ENCODE measurements around the gene BRD3OS. TPM values are rescaled to one million over a fixed set of nuclear protein-coding genes. Genes with fewer than 3 reads are reported as not detected.

Gene BRD3OS
- total RNA-seq, 1 experiment from 2014 or later: 16.2 TPM

- Mint-ChIP-seq H3K27ac (no peak overlapping the region), H3K4me3 (peak overlapping the region; percentile 85), H3K36me3 (no peaks in the 10 kb centered on the region), H3K27me3 (ENCODE audit: low read depth) (peaks cover 27% of the 10 kb centered on the region), H3K4me1 (peaks cover 34% of the 10 kb centered on the region), H3K9me3 (peaks cover 10% of the 10 kb centered on the region)
- TF ChIP-seq FOXP1 (CRISPR knock-in tag; IDR thresholded peaks at IDR 0.05; ENCODE audit: borderline replicate concordance): peak; percentile 25; the same call in 1 of the 2 replicates
- no peak for TF ChIP-seq USF2 (CRISPR knock-in tag; IDR thresholded peaks at IDR 0.05)
- 0 out of 2 replicates have a peak, but pooled peaks have one; percentile 21 for TF ChIP-seq NFYB (CRISPR knock-in tag; conservative IDR thresholded peaks at IDR 0.05; ENCODE audit: low read depth)
- ChIA-PET CTCF (interaction anchor here (1.4 kb wide), 1 partner anchor 96 kb away, joined by 3 read pairs; no protein-coding TSS in a partner anchor), POLR2A (interaction anchor here (1.4 kb wide), 1 partner anchor 41 kb away, joined by 4 read pairs; the partner anchor contains the start of gene BRD3OS)
- ATAC-seq (no peak), DNase-seq (ENCODE audit: low spot score) (no peak)
These were observed 41.9 kb downstream of the BRD3OS start for GRCh38 chr9:134066913-134067851.

GRCh38 chr9:134067904-134068743 is 42.8 kb downstream of the BRD3OS start, which contains the start of gene BRD3:
Gene BRD3 (minus strand): TSS chr9:134068026. CDS start chr9:134053477, 14,549 bp downstream.
- Mint-ChIP-seq H3K27ac (no peak within 1 kb of the TSS), H3K4me3 (peak within 1 kb of the TSS; percentile 85), H3K27me3 (ENCODE audit: low read depth) (peaks cover 27% of the 10 kb centered on the region), H3K36me3 (no peaks in the 10 kb centered on the region), H3K4me1 (peaks cover 27% of the 10 kb centered on the region), H3K9me3 (peaks cover 12% of the 10 kb centered on the region)
- POLR2A ChIA-PET: interaction anchor here (0.7 kb wide), 1 partner anchor 68 kb away, joined by 3 read pairs; the partner anchor contains the start of gene WDR5
- CTCF ChIA-PET: interaction anchor here (0.6 kb wide), 1 partner anchor 101 kb away, joined by 3 read pairs; no protein-coding TSS in a partner anchor
- DNase-seq (ENCODE audit: low spot score): peak; percentile 80
- peak; percentile 90 for ATAC-seq
- TF ChIP-seq FOXP1 (CRISPR knock-in tag; IDR thresholded peaks at IDR 0.05; ENCODE audit: borderline replicate concordance) (peak; percentile 95), E2F5 (CRISPR knock-in tag; IDR thresholded peaks at IDR 0.05) (peak; percentile 54; the same call in 1 of the 2 replicates), ATF1 (CRISPR knock-in tag; IDR thresholded peaks at IDR 0.05) (no peak), ZMAT4 (CRISPR knock-in tag; IDR thresholded peaks at IDR 0.05) (no peak), ETV6 (CRISPR knock-in tag; IDR thresholded peaks at IDR 0.05) (no peak), NFE2L1 (CRISPR knock-in tag; IDR thresholded peaks at IDR 0.05) (no peak), FOXK1 (CRISPR knock-in tag; IDR thresholded peaks at IDR 0.05) (peak; percentile 93), MYBL2 (CRISPR knock-in tag; IDR thresholded peaks at IDR 0.05) (no peak), ZNF219 (CRISPR knock-in tag; IDR thresholded peaks at IDR 0.05; ENCODE audit: borderline replicate concordance) (no peak), TP53 (CRISPR knock-in tag; IDR thresholded peaks at IDR 0.05) (no peak), ZNF138 (CRISPR knock-in tag; conservative IDR thresholded peaks at IDR 0.05) (no peak), KAT7 (CRISPR knock-in tag; IDR thresholded peaks at IDR 0.05; ENCODE audit: borderline replicate concordance) (peak; percentile 61; the same call in 1 of the 2 replicates), MXD4 (CRISPR knock-in tag; IDR thresholded peaks at IDR 0.05; ENCODE audit: borderline replicate concordance) (no peak), ELF4 (CRISPR knock-in tag; IDR thresholded peaks at IDR 0.05; ENCODE audit: low read depth) (no peak), HMGA2 (CRISPR knock-in tag; IDR thresholded peaks at IDR 0.05) (no peak), ZNF416 (CRISPR knock-in tag; IDR thresholded peaks at IDR 0.05) (no peak), ZNF396 (CRISPR knock-in tag; IDR thresholded peaks at IDR 0.05; ENCODE audit: borderline replicate concordance) (no peak), CBFB (CRISPR knock-in tag; IDR thresholded peaks at IDR 0.05; ENCODE audit: low read depth) (no peak), TEAD4 (CRISPR knock-in tag; IDR thresholded peaks at IDR 0.05) (no peak), ZSCAN18 (CRISPR knock-in tag; IDR thresholded peaks at IDR 0.05) (no peak), GTF2I (CRISPR knock-in tag; conservative IDR thresholded peaks at IDR 0.05) (no peak), ZNF425 (CRISPR knock-in tag; conservative IDR thresholded peaks at IDR 0.05) (no peak), ZNF423 (CRISPR knock-in tag; IDR thresholded peaks at IDR 0.05) (0 out of 2 replicates have a peak, but pooled peaks have one; percentile 24), NR3C1 (CRISPR knock-in tag; conservative IDR thresholded peaks at IDR 0.05; ENCODE audit: low read depth) (no peak)

All from WTC11 (cell line).